Measurements from ENCODE around the gene NALCN.

DNA sequence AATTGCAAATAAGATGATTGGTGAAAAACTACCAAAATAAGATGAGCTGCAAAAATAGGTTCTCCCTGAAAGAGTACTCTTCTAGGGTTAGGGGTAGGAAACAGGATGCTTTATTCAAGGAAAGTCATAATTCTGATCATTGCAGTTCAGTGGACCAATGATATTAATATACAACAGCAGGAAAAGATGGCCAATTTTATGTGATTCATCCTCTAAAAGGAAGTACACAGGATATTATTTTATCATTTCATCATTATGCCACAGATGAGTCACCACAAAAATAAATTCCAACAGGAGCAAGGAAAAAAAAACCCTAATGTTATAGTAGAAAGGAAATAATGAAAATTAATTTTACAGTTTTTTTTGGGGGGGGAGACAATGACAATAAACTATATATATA lies 205.0 kb downstream of the NALCN start:
- TF ChIP-seq, protein P1, sequence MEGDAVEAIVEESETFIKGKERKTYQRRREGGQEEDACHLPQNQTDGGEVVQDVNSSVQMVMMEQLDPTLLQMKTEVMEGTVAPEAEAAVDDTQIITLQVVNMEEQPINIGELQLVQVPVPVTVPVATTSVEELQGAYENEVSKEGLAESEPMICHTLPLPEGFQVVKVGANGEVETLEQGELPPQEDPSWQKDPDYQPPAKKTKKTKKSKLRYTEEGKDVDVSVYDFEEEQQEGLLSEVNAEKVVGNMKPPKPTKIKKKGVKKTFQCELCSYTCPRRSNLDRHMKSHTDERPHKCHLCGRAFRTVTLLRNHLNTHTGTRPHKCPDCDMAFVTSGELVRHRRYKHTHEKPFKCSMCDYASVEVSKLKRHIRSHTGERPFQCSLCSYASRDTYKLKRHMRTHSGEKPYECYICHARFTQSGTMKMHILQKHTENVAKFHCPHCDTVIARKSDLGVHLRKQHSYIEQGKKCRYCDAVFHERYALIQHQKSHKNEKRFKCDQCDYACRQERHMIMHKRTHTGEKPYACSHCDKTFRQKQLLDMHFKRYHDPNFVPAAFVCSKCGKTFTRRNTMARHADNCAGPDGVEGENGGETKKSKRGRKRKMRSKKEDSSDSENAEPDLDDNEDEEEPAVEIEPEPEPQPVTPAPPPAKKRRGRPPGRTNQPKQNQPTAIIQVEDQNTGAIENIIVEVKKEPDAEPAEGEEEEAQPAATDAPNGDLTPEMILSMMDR (IDR thresholded peaks at IDR 0.05), result no peak
- TF ChIP-seq POLR2A (IDR thresholded peaks at IDR 0.05), result no peak

Measured in right lobe of liver (tissue), 4 donors.